Measurements from ENCODE around the gene C2orf92.
A peak's percentile ranks its signal among the peaks of the same experiment; 100 is the strongest.
"Not testable (repeated sequence)": the region's sequence is repeated elsewhere in the genome, so short reads cannot be mapped to it uniquely, and the experiment has no call there.

C2orf92 gene

DNA sequence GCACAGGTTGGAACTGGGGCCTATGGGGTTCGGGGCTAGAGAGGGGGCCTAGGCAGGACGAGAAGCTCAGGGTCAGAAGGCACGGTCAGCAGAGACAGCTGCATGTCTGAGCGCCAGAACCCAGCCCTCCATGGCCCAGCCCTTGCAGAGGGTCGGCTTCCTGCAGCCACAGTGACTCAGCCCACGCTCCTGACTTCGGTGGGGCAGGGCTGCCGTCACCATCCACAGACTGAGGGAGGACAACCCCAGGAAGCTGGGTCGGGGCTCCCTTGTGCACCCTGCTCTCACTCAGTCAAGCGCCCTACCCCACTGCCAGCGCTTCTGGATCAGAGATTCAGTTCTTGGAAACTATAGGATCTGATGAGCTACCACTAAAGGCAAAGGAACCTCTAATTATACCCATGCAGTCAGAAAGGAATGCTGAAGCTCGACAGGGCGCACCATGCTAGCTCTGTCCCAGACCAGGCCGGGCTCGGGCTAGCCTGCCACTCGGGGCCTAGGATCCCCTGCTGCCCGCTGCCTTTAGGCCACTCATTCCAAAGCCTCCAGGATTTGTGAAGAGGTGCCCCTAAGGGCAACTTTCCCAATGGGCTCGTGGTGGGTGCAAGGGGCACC lies 8.6 kb upstream of the C2orf92 start:
- no peak for DNase-seq

DNA sequence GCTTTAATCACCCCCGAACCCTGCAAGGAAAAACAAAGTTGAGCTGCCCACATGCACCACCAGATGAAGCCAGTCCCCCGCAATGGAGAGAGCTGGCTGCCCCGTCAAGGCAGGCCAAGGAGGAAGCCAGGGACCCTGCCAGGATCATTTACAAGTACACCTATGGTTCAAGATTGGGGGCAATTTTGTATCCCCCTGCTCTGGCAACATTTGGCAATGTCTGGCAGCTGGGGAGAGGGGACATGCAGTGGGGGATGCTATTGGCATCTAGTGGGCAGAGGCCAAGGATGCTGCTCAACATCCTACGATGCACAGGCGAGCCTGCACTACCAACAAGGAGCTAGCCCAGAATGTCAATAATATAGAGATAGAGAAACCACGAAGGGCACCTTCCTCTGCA lies 7.6 kb upstream of the C2orf92 start:
- no peak for DNase-seq

DNA sequence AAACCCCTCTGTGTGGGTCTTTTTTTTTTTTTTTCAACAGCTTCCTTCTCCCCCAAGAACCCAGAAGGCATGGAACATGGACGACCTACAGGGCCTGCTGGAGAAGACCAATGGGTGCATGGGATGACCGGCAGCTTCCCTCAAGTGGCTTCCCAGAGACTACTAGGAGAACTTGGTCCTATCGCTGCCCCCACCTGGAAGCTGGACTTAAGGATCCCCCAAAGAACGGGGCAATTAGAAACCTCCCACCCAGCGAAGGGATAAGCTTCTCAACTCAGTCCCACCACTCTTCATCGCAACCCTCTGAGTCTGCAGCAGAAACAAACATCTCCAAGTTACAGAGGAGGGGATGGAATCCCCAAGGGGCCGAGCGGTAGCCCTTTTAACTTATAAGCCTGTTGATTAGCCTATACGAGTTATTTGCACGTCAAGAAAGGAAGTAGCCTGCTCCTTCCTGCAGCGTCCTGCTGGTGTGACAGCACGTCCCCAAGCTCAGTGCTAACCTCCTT lies 7.1 kb upstream of the C2orf92 start:
- DNase-seq: no peak

DNA sequence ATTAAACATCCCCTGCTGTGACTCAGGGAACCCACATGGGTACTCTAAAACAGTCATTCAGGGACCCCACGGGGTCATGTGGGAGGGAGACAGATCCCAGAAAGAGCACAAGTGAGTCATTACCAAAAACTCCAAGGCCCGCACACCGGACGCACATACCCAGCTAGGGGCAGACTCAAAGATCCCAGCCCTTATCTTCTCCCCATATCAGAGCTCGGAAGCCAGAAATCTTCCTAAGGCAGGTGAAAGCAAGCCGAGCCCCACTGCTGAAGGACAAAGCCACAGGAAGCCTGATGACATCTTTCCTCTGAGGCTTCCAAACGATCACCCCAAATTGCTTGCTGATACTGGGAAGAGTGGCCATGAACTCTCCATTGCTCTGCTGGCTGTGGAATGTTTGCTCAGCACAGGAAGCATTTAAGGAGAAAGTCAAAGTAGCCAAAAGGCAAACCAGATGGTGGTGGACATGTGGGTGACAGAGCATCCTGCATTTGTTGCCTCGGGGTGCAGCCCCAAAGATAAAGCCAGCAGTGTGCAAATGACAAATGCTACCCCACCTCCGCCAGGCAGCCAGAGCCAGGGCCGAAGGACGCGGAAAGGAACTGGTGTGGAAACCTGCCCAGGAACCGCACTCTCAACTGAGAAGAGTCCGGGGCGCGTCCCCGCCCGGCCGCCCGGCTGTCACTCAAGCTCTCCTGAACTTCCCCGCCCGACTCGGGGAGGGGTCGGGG lies 6.5 kb upstream of the C2orf92 start:
- DNase-seq: peak; percentile 16 to 76

DNA sequence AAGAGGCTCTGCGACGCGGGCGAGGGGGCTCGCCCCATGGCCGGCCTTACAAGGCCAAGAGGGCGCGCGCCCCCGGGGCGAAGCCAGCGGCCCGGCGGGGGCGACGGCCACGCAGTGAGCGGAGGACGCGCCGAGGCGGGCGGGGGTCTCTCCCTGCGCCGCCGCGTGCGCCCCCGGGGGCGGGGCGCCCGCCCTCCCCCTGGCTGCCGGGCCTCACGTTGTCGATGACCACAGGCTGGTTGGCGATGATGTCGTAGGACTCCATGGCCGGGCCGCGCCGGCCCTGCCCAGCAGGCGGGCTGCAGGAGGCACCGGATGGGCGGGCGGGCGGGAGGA lies 5.9 kb upstream of the C2orf92 start:
- DNase-seq: no peak

DNA sequence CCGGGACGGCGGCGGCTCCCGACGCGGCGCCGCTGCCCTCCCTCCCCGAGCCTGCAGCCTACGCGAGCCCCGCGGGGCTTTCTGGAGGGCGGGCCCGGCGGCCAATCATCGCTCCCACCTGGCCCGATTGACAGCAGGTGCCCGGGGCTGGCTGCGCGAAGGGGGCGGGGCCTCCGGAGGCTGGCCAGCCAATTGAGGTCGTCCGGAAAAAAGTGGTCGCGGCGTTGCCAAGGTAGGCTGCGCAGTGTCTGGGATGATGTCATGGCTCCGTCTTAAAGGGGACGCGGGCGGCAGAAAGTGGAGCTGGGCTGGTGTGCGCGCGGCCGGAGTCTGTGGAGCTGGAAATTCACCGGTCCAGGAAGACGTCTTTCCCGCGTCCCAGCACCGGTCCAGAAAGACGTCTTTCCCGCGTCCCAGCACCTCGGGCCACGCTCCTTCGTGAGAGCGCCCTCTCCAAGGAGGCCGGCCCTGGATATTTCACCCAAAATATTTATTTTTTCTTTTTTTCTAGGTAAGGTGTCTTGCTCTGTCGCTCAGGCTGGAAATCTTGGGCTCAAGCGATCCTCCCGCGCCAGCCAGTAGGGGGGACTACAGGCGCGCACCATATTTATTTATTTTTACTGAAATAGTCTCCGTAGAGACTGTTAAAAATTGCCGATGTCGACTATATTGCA lies 5.4 kb upstream of the C2orf92 start, which contains the start of gene ACTR1B:
Gene ACTR1B, minus strand, starts transcription at position 83 of the 674 bp plus-strand sequence. CDS start 154 bp downstream, outside the sequence.
- DNase-seq: peak; percentile 97 to 99

DNA sequence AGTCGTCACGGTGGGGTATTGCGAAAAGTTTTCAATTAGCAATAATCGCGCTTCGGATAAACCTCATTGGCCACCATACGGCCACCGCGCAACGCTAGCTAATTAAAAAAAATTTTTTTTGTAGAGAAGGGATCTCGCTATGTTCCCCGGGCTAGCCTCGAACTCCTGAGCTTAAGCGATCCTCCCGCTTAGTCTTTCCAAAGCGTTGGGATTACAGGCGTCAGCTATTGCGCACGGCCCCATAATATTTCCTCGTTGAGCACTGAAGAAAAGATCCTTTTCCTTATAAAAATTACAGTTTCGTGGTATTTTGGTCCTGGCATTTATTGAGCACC lies 4.9 kb upstream of the C2orf92 start:
- peak; percentile 61 to 64 for DNase-seq

DNA sequence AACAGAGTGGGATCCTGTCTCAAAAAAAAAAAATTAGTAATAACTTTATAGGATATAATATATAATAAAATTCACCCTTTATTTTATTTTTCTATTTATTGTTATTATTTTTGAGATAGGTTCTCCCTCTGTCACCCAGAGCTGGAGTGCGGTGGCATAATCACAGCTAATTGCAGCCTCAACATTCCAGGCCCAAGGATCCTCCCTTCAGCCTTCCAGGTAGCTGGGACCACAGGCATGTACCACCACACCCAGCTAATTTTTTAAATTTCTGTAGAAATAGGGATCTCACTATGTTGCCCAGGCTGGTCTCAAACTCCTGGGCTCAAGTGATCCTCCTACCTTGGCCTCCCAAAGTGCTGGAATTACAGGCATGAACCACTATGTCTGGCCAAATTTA lies 958 bp downstream of the C2orf92 start:
- no peak for DNase-seq

DNA sequence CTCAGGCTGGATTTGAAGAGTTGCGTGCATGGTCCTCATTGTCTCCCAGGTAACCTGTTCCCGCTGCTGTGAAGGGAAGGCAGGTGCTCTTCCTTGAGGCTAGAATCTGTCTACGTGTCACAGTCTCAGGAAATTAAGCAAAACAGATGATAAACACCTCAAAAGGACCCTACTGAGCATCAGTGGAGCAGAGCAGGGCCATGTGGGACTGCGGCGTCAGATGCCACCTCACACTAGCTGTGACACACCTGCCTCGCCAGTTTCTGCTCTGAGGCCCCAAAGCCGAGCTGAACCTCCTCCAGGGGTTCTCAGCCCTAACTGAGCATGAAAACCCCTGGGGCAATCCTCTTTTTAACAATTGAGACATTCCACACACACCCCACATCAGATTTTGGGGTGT lies 2.0 kb downstream of the C2orf92 start:
- DNase-seq: no peak

DNA sequence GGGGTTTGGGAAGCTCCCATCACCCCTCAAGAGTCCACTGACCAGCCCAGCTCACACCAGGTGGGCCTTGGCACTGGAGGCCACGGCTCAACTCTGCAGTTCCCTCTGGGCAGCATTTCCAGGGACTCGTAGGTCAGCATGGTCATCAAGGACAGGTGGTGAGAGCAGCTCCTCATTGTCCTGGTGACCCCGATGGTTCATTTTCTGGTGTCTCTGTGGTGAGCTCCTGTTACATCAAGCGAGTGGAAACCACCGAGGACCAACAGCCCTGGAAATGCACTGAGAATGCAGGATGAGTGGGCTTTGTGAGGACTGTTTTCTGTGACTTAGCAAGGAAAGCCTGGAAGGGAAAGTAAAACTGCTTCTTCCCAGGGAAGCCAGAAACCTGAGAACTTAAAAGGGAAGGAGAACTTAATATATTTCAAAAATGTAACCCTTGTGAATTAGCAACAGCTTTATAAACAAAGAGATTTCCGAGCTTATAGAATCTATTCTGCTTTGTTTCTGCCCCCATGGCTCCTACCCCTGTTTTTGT lies 3.2 kb downstream of the C2orf92 start:
- not testable (repeated sequence) for DNase-seq

DNA sequence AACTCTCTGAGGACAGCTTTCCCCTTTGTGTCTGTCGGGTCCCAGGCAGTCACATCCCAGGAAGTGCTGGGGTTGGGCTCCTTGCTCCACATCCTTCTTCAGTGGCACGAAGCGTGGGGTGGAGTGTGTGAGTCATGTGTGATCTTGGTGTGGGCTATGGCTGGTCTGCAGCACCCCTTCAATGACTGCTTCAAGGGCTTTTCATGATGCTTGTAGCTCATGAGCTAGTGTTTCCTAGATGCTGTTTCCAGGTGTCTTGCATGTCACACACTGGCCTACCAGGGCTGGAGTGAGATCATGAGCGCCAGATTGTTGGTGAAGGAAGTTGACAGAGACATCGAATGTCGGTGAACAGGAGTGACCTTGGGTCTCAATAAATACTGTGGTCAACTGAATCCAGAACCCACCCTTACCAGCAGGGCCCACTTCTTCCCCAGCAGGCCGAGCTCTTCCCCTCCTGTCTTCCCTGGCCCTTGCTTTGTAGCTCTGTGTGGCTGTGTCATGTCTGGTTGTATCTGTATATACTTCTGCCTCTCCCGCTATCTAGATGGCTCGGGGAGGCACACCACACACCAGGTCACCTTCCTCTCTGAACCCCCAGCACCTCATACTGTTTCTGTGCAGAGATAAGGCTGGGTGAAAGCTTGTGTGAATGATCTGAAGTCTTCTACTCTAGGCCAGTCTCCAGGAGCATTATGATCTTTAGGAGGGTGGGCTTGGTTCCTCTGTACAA lies 3.8 kb downstream of the C2orf92 start:
- no peak for DNase-seq

DNA sequence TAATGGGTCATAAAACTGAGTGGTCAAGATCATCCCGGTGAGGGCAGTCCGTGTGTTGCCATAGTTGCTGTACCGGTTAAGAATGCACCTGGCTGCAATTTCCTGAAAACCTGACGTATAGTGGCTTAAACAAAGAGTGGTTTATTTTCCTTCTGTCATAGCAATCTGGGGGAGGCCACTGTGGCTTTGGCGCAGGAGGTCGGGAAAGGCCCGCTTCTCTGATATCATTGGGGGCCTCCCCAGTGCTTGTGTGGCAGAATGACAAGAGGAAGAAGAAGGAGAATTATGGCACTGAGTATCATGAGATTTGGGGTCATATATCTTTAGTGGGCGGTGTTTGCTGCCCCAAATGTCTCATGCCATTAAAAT lies 4.4 kb downstream of the C2orf92 start:
- DNase-seq: peak in 1 of 2 experiments; percentile 9

DNA sequence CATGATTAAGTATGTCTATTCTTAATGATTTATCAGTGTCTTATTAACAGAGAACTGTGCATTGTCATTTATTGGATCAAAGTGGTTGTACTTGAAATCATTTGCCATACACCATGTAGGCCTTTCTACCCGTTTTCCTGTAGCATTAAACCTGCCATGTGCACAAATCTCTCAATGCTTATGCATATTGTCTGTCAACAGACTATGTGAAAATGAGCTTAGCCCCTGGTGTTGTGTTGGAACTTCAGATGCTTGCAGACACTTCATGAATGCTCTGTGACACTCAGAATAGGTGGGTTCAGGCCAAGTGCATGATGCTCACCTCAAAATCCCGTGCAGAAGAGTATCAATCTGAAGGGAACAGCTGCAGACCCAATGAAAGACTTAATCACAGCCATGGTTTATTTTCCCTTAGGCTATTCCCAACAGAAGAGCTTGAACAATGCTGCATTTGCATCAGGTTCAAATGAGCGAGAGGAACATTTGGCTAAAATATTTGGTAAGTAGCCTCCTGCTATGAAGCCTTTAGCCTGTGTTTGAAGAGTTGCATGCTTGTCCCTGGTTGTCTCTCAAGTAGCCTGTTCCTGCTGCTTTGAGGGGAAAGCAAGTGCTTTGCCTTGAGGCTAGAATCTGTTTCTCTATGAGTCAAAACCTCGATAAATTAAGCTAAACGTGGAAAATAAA lies 6.1 kb downstream of the C2orf92 start:
- DNase-seq: peak; percentile 76 to 84

DNA sequence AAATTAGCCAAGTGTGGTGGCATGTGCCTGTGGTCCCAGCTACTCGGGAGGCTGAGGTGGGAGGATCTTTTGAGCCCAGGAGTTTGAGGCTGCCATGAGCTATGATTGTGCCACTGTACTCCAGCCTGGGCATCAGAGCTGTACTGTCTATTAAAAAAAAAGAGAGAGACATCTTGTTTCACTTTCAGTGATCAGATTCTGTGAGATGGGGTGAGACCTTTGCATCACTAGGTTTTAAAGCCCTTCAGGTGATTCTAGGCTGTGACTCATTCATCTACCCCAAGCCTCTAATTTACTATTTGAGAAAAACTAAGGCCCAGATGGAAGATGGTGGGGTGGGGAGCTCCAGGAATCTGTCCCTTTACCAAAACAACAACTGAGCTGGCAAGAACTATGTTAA lies 7.1 kb downstream of the C2orf92 start:
- no peak for DNase-seq

DNA sequence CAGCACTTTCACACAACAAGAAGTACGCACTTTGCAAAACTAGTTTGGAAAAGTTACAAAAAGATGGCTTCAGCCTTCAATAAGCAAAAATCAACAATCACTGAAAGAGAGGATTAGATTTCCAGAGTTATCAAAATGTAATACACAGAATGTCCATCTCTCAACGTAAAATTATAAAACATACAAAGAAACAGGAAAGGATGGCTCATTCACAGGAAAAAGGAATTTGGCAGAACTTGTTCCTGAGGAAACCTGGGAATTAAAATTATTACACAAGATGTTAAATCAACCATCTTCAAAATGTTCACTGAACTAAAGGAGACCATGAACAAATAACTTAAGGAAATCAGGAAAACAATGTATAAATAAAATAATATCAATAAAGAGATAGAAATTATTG lies 8.0 kb downstream of the C2orf92 start:
- no peak for DNase-seq

DNA sequence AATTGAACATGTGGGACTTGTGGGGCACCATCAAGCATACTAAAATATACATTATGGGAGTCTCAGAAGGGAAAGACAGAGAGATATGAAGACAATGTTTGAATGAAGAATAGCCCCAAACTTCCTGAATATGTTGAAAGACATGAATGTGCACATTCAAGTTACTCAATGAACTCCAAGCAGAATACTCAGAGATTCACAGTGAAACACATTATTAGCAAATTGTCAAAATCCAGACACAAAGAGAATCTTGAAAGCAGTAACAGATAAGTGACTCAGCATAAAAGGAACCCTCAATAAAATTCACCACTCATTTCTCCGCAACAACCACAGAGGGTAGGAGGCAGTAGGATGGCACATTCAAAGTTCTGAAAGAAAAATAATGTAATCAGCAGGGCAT lies 8.8 kb downstream of the C2orf92 start:
- no peak for DNase-seq

DNA sequence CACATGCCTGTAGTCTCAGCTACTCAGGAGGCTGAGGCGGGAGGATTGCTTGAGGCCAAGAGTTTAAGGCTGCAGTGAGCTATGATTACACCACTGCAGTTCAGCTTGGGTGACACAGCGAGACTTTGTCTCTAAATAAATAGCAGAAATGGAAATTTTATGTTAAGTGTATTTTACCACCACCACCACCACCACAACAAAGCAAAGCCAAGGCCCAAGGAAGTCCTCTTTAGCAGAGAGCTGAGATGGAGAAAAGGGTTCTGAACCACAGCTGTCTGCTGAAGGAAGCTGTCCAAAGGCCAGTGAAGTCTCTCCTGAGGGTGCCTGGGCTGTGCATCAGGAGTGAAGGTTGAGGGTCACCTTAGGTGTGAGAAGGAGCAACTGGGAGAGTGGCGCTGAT lies 17.7 kb downstream of the C2orf92 start:
- not testable (repeated sequence) for DNase-seq

DNA sequence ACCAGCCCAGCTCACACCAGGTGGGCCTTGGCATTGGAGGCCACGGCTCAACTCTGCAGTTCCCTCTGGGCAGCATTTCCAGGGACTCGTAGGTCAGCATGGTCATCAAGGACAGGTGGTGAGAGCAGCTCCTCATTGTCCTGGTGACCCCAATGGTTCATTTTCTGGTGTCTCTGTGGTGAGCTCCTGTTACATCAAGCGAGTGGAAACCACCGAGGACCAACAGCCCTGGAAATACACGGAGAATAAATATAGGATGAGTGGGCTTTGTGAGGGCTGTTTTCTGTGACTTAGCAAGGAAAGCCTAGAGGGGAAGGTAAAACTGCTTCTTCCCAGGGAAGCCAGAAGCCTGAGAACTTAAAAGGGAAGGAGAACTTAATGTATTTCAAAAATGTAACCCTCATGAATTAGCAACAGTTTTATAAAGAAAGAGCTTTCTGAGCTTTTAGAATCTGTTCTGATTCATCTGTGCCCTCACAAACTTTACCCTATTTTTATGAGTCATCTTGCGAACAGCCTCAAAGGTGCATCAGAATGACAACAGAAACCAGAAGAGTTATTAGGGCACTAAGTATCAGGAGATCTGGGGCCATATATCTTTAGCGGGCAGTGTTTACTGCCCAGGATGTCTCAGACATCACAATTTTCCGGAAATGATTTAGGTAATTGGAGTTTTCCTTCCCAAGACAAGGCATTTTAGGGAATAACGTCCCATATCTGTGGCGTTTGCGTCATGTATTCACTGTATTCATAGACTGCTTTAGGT lies 18.7 kb downstream of the C2orf92 start:
- no peak for DNase-seq

DNA sequence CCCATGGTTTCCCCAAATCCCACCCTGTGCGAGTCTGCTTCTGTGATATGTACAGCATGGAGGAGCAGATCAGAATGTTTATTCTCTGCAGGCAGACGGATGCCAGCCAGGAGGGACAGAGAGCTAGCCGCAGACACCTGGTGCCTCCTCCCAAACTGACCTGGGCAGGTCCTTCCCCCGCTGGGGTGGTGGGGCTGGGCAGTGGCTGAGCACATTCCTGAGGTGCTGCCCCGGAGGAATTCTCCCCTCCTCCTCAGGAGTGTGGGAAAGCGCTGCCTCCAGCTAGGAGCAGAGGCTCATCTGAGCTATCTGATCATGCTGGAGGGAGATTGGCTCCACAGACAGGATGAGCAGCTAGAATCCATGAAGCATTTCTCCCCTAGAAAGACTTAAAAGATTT lies 21.7 kb downstream of the C2orf92 start:
- no peak for DNase-seq

DNA sequence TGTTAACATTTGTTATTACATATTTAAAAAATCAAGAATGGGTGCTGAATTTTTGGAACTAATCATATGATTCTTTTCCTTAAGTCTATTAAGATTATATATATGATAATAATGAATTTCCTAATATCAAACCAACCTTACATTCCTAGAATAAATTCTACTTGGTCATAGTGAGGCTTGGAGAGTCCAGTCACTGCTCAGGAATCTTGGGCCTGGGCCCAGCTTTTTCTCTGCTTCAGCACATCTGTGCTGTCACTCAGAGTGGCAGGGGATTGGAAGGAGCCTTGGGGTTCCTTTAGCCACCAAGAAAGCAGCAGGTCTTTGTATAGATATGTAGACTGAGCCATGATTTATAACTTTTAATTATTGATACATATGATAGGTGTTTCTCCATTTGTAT lies 24.0 kb downstream of the C2orf92 start:
- DNase-seq: no peak

DNA sequence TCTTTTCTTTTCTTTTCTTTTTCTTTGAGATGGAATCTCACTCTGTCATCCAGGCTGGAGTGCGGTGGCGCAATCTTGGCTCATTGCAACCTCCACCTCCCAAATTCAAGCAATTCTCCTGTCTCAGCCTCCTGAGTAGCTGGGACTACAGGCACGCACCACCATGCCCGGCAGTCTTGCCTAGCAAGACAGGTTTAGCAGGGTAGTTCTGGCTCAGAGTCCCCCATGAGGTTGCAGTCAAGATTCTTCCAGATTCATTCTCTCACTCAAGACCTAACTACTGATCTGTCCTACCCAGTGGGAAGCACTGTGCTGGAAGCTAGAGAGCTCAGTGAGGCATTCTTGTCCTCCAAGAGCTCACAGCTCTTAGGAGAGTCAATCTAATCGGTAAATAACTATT lies 26.2 kb downstream of the C2orf92 start:
- peak in 1 of 2 experiments; percentile 37 for DNase-seq
